Measurements from ENCODE around the gene SDC1. TPM values are rescaled to one million over a fixed set of nuclear protein-coding genes. Genes with fewer than 3 reads are reported as not detected.

The SDC1 gene
- total RNA-seq, 1 experiment from 2014 or later = 22.3 TPM

DNA sequence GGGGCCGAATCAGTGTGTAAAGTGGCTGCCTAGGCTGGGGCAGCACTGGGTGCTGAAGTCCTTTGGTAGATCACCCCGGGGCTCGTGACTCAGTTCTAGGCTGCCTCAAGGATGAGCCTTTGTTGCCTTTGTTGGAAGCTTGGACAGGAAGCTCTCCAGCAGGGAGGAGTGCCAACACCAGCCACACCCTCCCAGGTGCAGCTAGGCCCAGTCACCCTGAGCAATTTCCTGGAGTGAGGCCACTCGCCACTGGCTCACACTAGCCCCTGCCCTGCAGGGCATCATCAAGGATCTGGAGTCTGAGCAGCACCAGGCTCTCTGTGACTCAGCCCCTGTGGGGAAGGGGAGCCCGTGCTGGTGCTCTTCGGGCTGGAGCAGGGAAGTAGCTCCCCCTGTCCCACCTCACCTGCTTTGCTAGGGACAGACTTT lies 6.7 kb upstream of the SDC1 start:
- no peak overlapping the region for H3K4ac ChIP-seq (ENCODE audit: low read depth, low read length)
- no peaks in the 10 kb centered on the region for H3K79me2 ChIP-seq (ENCODE audit: insufficient read depth, low read length)
- WGBS (ENCODE audit: extremely low coverage, insufficient read length, low lambda C conversion rate) = no CpG with 5 or more reads among the region's 6 CpGs
- no peak overlapping the region for H3K18ac ChIP-seq (ENCODE audit: insufficient read length, low read depth, low read length)
- no peak overlapping the region for H2BK15ac ChIP-seq (ENCODE audit: low read depth, low read length)
- H3K27ac ChIP-seq (ENCODE audit: insufficient read length, low read depth, low read length) = no peak overlapping the region
- H3K14ac ChIP-seq (ENCODE audit: insufficient read depth, low read length) = no peak overlapping the region; the same call in 1 of the 2 replicates
- Mint-ChIP-seq H3K4me3 (no peak overlapping the region), H3K36me3 (ENCODE audit: insufficient read depth in 1 of 3, low read depth in 3 of 3) (no peaks in the 10 kb centered on the region), H3K27me3 (ENCODE audit: low read depth) (peaks cover 13% of the 10 kb centered on the region), H3K4me1 (peaks cover 20 to 27% of the 10 kb centered on the region in 2 experiments), H3K9me3 (peaks cover 0 to 4% of the 10 kb centered on the region in 2 experiments; a peak in 2 of 5 replicates), H3K27ac (peak overlapping the region in 2 of 3 experiments; percentile 23 to 40; a peak in 3 of 7 replicates)
- H3K4me2 ChIP-seq (ENCODE audit: insufficient read depth, insufficient read length, low read length) = no peak overlapping the region
- no peaks in the 10 kb centered on the region for H4K20me1 ChIP-seq (ENCODE audit: control insufficient read depth, insufficient read depth, insufficient read length)
- DNase-seq = peak; percentile 84
- H3K9ac ChIP-seq (ENCODE audit: extremely low read depth, insufficient read length, low read length) = no peak overlapping the region
- H3K79me1 ChIP-seq (ENCODE audit: insufficient read depth, low read depth, low read length, poor library complexity, severe bottlenecking) = no peaks in the 10 kb centered on the region
- no peak overlapping the region for H3K56ac ChIP-seq (ENCODE audit: insufficient read length, low read depth, low read length)
- no peak overlapping the region for H2BK20ac ChIP-seq (ENCODE audit: low read depth, low read length, poor library complexity, severe bottlenecking)
- H2BK5ac ChIP-seq (ENCODE audit: insufficient read length, low read length) = no peak overlapping the region
- TF ChIP-seq, protein P1, sequence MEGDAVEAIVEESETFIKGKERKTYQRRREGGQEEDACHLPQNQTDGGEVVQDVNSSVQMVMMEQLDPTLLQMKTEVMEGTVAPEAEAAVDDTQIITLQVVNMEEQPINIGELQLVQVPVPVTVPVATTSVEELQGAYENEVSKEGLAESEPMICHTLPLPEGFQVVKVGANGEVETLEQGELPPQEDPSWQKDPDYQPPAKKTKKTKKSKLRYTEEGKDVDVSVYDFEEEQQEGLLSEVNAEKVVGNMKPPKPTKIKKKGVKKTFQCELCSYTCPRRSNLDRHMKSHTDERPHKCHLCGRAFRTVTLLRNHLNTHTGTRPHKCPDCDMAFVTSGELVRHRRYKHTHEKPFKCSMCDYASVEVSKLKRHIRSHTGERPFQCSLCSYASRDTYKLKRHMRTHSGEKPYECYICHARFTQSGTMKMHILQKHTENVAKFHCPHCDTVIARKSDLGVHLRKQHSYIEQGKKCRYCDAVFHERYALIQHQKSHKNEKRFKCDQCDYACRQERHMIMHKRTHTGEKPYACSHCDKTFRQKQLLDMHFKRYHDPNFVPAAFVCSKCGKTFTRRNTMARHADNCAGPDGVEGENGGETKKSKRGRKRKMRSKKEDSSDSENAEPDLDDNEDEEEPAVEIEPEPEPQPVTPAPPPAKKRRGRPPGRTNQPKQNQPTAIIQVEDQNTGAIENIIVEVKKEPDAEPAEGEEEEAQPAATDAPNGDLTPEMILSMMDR (conservative IDR thresholded peaks at IDR 0.05) = peak; percentile 25; the same call in 2 of the 3 replicates
- H3K9me3 ChIP-seq (ENCODE audit: control insufficient read depth, low read depth, low read length) = no peaks in the 10 kb centered on the region
- H2AFZ ChIP-seq (ENCODE audit: low read length) = no peak overlapping the region
- H4K91ac ChIP-seq (ENCODE audit: insufficient read length, low read depth, low read length) = no peak overlapping the region
- no peak overlapping the region for H2BK120ac ChIP-seq (ENCODE audit: low read depth, low read length, poor library complexity, severe bottlenecking)
- H3T11ph ChIP-seq (ENCODE audit: low read length) = no peak overlapping the region
- no peak overlapping the region for H3K23ac ChIP-seq (ENCODE audit: insufficient read length, low read depth, low read length)
- H3K4me1 ChIP-seq (ENCODE audit: insufficient read depth, low read length) = peaks cover 2% of the 10 kb centered on the region; the same call in 1 of the 2 replicates
- H2AK5ac ChIP-seq (ENCODE audit: insufficient read length, low read length) = no peak overlapping the region
- no peak overlapping the region for H4K8ac ChIP-seq (replicated peaks; ENCODE audit: insufficient read length, low read depth, low read length)
- H3K23me2 ChIP-seq (ENCODE audit: insufficient read length, low read depth, low read length, poor library complexity, severe bottlenecking) = no peaks in the 10 kb centered on the region
- H4K5ac ChIP-seq (ENCODE audit: insufficient read length, low read depth, low read length) = no peak overlapping the region
- H3K27me3 ChIP-seq (ENCODE audit: insufficient read depth, low read length) = no peaks in the 10 kb centered on the region
- H2BK12ac ChIP-seq (ENCODE audit: insufficient read length, low read depth, low read length) = no peak overlapping the region
